B cell (primary cell): ENCODE results near the gene RGS7. TPM values are rescaled to one million over a fixed set of nuclear protein-coding genes. Genes with fewer than 3 reads are reported as not detected.

Experiments used
- ATAC-seq: fragments of 200-7000 bp; cut with Tn5 transposase; one replicate; pipeline ENCODE4 v1.10.0; 2021; ENCODE audit warnings: low read depth, mild to moderate bottlenecking, moderate number of reproducible peaks, moderate library complexity
- CTCF ChIA-PET: fragments of 350-600 bp; sonication (Branson Sonifier 250); formaldehyde crosslinking; loops from one replicate; lab custom pipeline; 2021; ENCODE audit warnings: antibody characterized with exemption, inconsistent platforms; lab: Charles Lee
- POLR2A ChIA-PET: fragments of 350-600 bp; sonication (Branson Sonifier 250); formaldehyde crosslinking; loops from one replicate; lab custom pipeline; 2021; ENCODE audit warnings: antibody characterized with exemption; lab: Charles Lee
- DNase-seq: peaks from one replicate; pipeline ENCODE4 v3.0.0; 2013
- H2AFZ ChIP-seq: 2 replicates; pipeline ENCODE4 v1.6.1; 2012; ENCODE audit warnings: mild to moderate bottlenecking, low read depth, low read length; ENCODE audit not compliant: insufficient read depth, poor library complexity, severe bottlenecking
- H3K27ac ChIP-seq, 2 donors: 1 replicate in 1 of 2; 2 replicates in 1 of 2; pipeline ENCODE4 v1.5.1; 2012 to 2013; ENCODE audit warnings: low read length in 2 of 2, mild to moderate bottlenecking in 2 of 2, moderate library complexity in 1 of 2
- H3K27me3 ChIP-seq, 4 experiments: fragments of 200-600 bp in 1 of 4; sonication (generic) in 1 of 4; replicated peaks in 1 of 4; 1 replicate in 2 of 4; 2 replicates in 2 of 4; pipeline versions ENCODE4 v1.6.1 to v1.7.0; 2013 to 2016; ENCODE audit warnings: low read length in 3 of 4, mild to moderate bottlenecking in 2 of 4, mixed read lengths in 1 of 4, moderate library complexity in 1 of 4; ENCODE audit not compliant: insufficient read depth in 4 of 4, control insufficient read depth in 3 of 4; ENCODE audit errors: control extremely low read depth in 1 of 4
- H3K36me3 ChIP-seq, 2 experiments: replicated peaks in 1 of 2; 1 replicate in 1 of 2; 2 replicates in 1 of 2; pipeline versions ENCODE4 v1.6.1 to v1.7.1; 2013; ENCODE audit warnings: low read length in 1 of 2; ENCODE audit not compliant: insufficient read depth in 2 of 2, control insufficient read depth in 1 of 2; ENCODE audit errors: control extremely low read depth in 1 of 2, extremely low read depth in 1 of 2
- H3K4me1 ChIP-seq, 2 donors: fragments of 200-600 bp in 1 of 2; sonication (generic) in 1 of 2; 1 replicate in 1 of 2; 2 replicates in 1 of 2; pipeline versions ENCODE4 v1.5.1 to v1.6.1; 2013 to 2017; ENCODE audit warnings: low read length in 2 of 2; ENCODE audit not compliant: control insufficient read depth in 2 of 2, insufficient read depth in 2 of 2
- H3K4me2 ChIP-seq: replicated peaks from 2 replicates; pipeline ENCODE3; 2012; ENCODE audit warnings: mild to moderate bottlenecking, low read depth, low read length; ENCODE audit not compliant: poor library complexity, severe bottlenecking
- H3K4me3 ChIP-seq, 5 experiments: fragments of 200-600 bp in 1 of 5; sonication (generic) in 1 of 5; 1 replicate in 3 of 5; 2 replicates in 2 of 5; pipeline versions ENCODE4 v1.5.1 to v1.7.0; 2011 to 2016; ENCODE audit warnings: low read length in 4 of 5, mild to moderate bottlenecking in 4 of 5, low read depth in 2 of 5, control low read depth in 1 of 5, moderate library complexity in 1 of 5; ENCODE audit not compliant: insufficient read depth in 1 of 5; ENCODE audit errors: control extremely low read depth in 1 of 5, extremely low read depth in 1 of 5
- H3K79me2 ChIP-seq: fragments of 200-600 bp; sonication (generic); one replicate; pipeline ENCODE4 v1.6.0; 2016; ENCODE audit warnings: low read length; ENCODE audit not compliant: control insufficient read depth, insufficient read depth
- H3K9ac ChIP-seq: fragments of 200-600 bp; sonication (generic); 2 replicates; pipeline ENCODE4 v1.6.1; 2017; ENCODE audit warnings: mild to moderate bottlenecking, low read length, moderate library complexity
- H3K9me3 ChIP-seq, 3 donors: one replicate each; pipeline versions ENCODE4 v1.6.1 to v1.7.1; 2013; ENCODE audit warnings: low read length in 2 of 3; ENCODE audit not compliant: control insufficient read depth in 2 of 3, insufficient read depth in 1 of 3; ENCODE audit errors: control extremely low read depth in 1 of 3
- H4K20me1 ChIP-seq: 2 replicates; pipeline ENCODE4 v1.6.0; 2012; ENCODE audit warnings: mild to moderate bottlenecking, low read length; ENCODE audit not compliant: insufficient read depth, control insufficient read depth, poor library complexity, severe bottlenecking
- H3K27ac Mint-ChIP-seq: one replicate; pipeline ENCODE4 v1.8.0; 2021; ENCODE audit warnings: mixed read lengths
- H3K27me3 Mint-ChIP-seq: one replicate; pipeline ENCODE4 v1.8.0; 2021; ENCODE audit warnings: mixed read lengths
- H3K4me1 Mint-ChIP-seq: one replicate; pipeline ENCODE4 v1.8.0; 2021; ENCODE audit warnings: mixed read lengths
- H3K4me3 Mint-ChIP-seq: one replicate; pipeline ENCODE4 v1.8.0; 2021; ENCODE audit warnings: mixed read lengths
- H3K9me3 Mint-ChIP-seq: one replicate; pipeline ENCODE4 v1.8.0; 2022; ENCODE audit warnings: mixed read lengths; ENCODE audit not compliant: insufficient read depth
- EZH2 ChIP-seq: IDR thresholded peaks from 2 replicates; pipeline ENCODE4 v1.6.1; 2012; ENCODE audit warnings: borderline replicate concordance, low read depth, mild to moderate bottlenecking, moderate library complexity, low read length; ENCODE audit not compliant: insufficient read depth, poor library complexity, severe bottlenecking
- whole genome bisulfite sequencing: methylation state at CpG from one replicate; pipeline ENCODE4 v1.1.5; 2013; ENCODE audit warnings: missing lambda C conversion rate; ENCODE audit not compliant: insufficient coverage; 5-methylcytosine and 5-hydroxymethylcytosine counted together
- intact Hi-C: fragments of 100-400 bp; cut with micrococcal nuclease; formaldehyde crosslinking; loops from one replicate; pipeline ENCODE4 v1.10.0; 2022
- polyA plus RNA-seq: library from polyadenylated mRNA; depleted of rRNA; stranded (reverse); fragments of >200 nt; gene quantifications from 2 replicates; pipeline ENCODE4 v1.2.3, GENCODE V29; 2012
- total RNA-seq, 2 donors: library from RNA; stranded (reverse); fragments of 120-200 nt in 1 of 2; gene quantifications; 1 replicate in 1 of 2; 2 replicates in 1 of 2; pipeline versions ENCODE4 v1.2.3 to v1.2.4, GENCODE V29; 2013 to 2022
- TF ChIP-seq, protein P1 (sequence below): fragments of 200-600 bp; IDR thresholded peaks from one replicate; pipeline ENCODE4 v1.8.0; 2022; ENCODE audit warnings: antibody characterized with exemption, mild to moderate bottlenecking

Gene RGS7
- total and polyA plus RNA-seq, 2 donors (not counting 1 experiment from before 2014, with no cell fraction given): 0.15 to 1.8 TPM

DNA sequence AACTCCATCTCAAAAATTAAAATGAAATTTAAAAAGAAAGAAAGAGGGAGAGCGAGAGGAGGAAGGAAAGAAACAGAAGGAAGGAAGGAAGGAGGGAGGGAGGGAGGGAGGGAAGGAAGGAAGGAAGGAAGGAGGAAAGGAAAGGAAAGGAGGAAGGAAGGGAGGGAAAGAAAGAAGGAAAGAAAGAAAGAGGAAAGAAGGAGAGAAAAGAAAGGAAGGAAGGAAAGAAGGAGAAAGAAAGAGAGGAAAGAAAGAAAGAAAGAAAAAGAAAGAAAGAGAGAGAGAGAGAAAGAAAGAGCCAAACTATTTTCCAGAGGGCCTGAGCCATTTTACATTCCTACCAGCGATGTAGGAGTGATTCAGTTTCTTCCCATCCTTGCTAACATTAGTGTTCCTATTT lies 364.0 kb downstream of the RGS7 start:
- H3K36me3 ChIP-seq: no peaks in the 10 kb centered on the region
- no peaks in the 10 kb centered on the region for H3K27me3 ChIP-seq
- DNase-seq (no peak), ATAC-seq (no peak)
- Mint-ChIP-seq H3K27me3 (no peaks in the 10 kb centered on the region), H3K4me3 (no peak overlapping the region), H3K4me1 (no peaks in the 10 kb centered on the region), H3K9me3 (peaks cover 2% of the 10 kb centered on the region), H3K27ac (no peak overlapping the region)
- 88% methylated on average over 1 of the region's 2 CpGs for WGBS
- no peaks in the 10 kb centered on the region for H3K4me1 ChIP-seq
- H3K9ac ChIP-seq: no peak overlapping the region
- intact Hi-C loops: no loop called here
- no peak overlapping the region for H3K27ac ChIP-seq
- H4K20me1 ChIP-seq: no peaks in the 10 kb centered on the region
- no peak for TF ChIP-seq EZH2
- TF ChIP-seq, protein P1, sequence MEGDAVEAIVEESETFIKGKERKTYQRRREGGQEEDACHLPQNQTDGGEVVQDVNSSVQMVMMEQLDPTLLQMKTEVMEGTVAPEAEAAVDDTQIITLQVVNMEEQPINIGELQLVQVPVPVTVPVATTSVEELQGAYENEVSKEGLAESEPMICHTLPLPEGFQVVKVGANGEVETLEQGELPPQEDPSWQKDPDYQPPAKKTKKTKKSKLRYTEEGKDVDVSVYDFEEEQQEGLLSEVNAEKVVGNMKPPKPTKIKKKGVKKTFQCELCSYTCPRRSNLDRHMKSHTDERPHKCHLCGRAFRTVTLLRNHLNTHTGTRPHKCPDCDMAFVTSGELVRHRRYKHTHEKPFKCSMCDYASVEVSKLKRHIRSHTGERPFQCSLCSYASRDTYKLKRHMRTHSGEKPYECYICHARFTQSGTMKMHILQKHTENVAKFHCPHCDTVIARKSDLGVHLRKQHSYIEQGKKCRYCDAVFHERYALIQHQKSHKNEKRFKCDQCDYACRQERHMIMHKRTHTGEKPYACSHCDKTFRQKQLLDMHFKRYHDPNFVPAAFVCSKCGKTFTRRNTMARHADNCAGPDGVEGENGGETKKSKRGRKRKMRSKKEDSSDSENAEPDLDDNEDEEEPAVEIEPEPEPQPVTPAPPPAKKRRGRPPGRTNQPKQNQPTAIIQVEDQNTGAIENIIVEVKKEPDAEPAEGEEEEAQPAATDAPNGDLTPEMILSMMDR: no peak
- no peak overlapping the region for H2AFZ ChIP-seq
- H3K4me2 ChIP-seq: no peak overlapping the region
- H3K4me3 ChIP-seq: no peak overlapping the region
- ChIA-PET POLR2A (no interaction called here), CTCF (no interaction called here)
- H3K79me2 ChIP-seq: no peaks in the 10 kb centered on the region
- no peaks in the 10 kb centered on the region for H3K9me3 ChIP-seq

DNA sequence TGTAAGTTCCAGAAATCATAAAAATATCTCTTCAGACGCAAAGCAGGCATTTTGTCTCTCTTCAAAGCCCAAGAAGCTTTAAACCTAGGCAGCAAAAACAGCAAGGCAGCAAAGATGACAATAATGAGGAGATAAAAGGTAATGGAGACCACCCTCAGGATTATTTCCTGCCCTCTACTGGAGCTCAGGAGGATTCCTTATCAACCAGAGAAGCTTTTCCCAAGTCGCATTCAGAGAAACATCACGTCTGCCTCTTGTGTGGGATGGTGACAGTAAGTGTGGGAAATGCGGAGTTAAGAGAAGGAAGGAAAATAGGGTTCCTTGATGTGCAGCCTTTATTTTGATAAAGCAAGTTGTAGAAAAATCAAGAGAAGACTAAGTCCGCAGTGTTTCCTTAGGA lies 365.8 kb downstream of the RGS7 start:
- no CpG with 5 or more reads among the region's 5 CpGs for WGBS
- ChIA-PET CTCF (no interaction called here), POLR2A (no interaction called here)
- Mint-ChIP-seq H3K4me3 (no peak overlapping the region), H3K27me3 (no peaks in the 10 kb centered on the region), H3K4me1 (no peaks in the 10 kb centered on the region), H3K27ac (no peak overlapping the region), H3K9me3 (peaks cover 2% of the 10 kb centered on the region)
- Histone ChIP-seq H3K79me2 (no peaks in the 10 kb centered on the region), H4K20me1 (no peaks in the 10 kb centered on the region), H3K4me2 (no peak overlapping the region), H3K4me3 (no peak overlapping the region), H3K36me3 (no peaks in the 10 kb centered on the region), H3K4me1 (no peaks in the 10 kb centered on the region), H3K27me3 (no peaks in the 10 kb centered on the region), H3K9me3 (no peaks in the 10 kb centered on the region), H3K27ac (no peak overlapping the region), H2AFZ (no peak overlapping the region), H3K9ac (no peak overlapping the region)
- ATAC-seq: no peak
- DNase-seq: no peak
- TF ChIP-seq, protein P1: no peak
- no peak for TF ChIP-seq EZH2
- intact Hi-C loops: no loop called here
